Renal cortical epithelial cell (primary cell): ENCODE results near the gene NUDT3. TPM values are rescaled to one million over a fixed set of nuclear protein-coding genes. Genes with fewer than 3 reads are reported as not detected.
"Not testable (repeated sequence)": the region's sequence is repeated elsewhere in the genome, so short reads cannot be mapped to it uniquely, and the experiment has no call there.

Experiments
- DNase-seq: peaks from one replicate; pipeline ENCODE4 v3.0.0-alpha.2; 2011; ENCODE audit warnings: low read depth
- total RNA-seq: library from RNA; depleted of rRNA; stranded (reverse); fragments of >200 nt; gene quantifications from 2 replicates; pipeline ENCODE4 v1.2.3, GENCODE V29; 2014

The NUDT3 gene
- total RNA-seq, 1 donor from 2014 or later = 26.9 TPM

DNA sequence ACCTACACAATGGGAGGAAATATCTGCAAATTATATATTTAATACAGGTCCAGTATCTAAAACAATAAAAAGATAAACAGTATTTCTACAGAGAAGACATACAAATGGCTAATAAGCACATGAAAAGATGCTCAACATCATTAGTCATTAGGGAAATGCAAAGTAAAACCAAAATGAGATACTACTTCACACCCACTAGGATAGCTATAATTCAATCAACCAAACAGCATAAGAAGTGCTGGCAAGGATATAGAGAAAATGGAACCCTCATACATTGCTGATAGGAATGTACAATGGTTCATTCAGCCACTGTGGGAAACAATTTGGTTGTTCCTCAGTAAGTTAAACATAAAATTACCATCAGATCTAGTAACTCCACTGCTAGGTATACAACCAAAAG, 48.7 kb downstream of the NUDT3 start:
- DNase-seq = no peak

DNA sequence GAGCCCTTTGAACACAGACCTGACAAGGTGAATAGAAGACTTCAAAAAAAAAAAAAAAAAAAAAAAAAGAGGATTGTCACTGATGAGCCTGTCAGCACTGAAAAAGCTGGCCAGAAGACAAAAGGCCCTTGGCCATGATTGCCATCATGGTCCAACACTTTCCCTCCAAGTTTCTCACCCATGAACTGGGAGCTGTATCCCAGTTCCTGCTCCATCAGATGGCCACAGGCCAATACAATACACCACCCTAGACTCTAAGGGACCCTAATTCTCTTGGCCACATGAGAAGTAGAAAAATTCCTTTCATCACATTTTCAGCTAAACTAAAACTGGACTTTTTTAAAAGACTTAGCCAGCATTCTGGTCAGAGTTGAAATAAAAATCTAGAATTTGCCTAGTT, 50.2 kb downstream of the NUDT3 start:
- no peak for DNase-seq

DNA sequence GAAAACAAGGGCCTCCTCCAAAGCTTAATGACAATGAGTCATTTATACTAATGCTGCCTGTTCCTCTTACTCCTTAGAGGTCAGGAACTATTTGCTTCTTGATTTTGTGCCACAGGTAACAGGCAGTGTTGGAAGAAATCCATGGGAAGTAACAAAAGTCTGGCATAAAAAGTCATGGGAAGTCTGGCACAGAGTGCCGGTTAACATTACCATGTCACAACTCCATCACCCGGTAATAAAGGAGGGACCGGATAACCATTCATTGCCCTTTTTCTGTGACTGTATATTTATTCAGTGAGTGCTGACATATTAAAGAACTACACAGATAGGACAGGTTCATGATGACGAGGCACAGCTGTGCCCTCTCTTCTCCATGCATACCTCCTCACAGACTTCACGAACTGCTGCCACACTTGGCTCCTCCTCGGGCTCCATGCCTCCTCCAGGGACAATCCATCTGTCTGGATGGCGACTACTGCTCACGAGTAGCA, 50.9 kb downstream of the NUDT3 start:
- DNase-seq = peak; percentile 95

DNA sequence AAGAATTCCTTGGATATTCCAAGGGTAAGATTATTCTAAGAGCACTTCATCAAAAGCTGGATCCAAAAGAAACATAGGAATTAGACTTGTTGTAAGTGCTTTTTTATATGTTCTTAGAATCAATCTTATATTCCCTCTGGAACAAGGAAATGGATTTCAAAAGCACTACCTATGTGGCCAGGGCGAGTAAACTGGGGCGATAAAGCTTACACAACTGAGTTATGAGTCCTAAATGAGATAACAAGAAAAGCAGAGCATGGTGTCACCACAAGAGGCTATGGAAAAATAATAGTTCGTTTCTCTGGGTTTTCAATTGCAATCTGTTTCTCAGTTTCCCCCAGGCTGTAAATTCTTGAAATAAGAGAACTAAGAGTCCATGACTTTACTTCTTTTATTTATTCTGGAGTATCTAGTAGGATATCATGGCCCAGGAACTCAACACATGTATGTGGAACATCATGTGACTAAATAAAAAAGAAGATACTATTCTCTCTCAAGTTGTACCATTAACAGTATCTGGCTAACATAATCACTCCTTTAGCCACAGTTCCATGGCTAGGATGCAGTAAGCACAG, 51.5 kb downstream of the NUDT3 start:
- DNase-seq = no peak

DNA sequence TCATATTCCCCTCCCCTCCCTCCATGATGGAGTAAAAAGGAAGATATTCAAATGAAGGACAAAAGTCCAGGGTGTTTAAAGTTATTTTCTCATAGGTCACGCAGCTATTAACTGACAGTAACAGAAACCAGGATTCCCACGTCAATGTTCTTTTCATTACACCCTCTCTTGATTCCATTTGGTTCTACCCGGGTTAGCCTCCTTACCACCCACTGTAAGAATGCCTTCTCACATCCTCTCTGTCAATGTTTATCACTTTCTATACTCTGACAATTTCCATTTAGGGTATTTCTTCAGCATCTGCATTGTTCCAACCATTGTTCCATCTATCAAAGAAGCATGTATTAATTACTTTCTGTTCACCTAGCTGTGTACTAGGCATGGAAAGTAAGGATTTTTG, 52.1 kb downstream of the NUDT3 start:
- DNase-seq = no peak

DNA sequence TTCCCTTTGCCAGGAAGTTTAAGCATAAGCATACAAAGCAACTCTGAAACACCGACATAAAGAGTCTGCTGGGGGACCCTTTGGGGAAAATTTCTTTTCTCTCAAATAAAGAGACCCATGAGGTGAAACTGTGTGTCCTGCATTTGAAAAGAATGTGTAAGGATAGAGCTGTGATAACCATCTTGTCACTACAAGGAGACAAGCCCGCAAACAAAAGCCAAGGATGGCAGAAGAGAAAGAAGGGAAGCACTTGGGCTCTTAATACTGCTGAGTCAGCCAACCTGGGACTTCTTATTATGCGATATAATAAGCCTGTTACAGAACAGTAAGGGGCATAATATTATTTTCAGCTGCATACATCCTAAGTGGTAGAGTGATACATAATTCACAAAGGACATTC, 52.5 kb downstream of the NUDT3 start:
- DNase-seq = no peak

DNA sequence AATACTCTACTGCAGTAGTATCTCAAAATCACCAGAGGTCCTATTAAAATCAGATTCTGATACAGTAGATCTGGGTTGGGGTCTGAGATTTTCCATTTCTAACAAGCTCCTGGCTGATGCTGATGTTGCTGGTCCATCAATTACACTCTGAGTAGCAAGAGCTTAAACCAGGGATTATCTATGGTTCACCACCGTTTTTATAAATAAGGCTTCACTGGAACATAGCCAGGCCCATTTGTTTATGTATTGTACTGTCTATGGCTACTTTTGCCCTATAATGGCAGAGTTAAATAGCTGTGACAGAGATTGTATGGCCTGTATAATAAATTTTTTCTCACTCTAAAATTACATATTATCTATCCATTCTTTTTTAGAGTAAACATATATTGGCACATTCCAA, 53.0 kb downstream of the NUDT3 start:
- DNase-seq = no peak

DNA sequence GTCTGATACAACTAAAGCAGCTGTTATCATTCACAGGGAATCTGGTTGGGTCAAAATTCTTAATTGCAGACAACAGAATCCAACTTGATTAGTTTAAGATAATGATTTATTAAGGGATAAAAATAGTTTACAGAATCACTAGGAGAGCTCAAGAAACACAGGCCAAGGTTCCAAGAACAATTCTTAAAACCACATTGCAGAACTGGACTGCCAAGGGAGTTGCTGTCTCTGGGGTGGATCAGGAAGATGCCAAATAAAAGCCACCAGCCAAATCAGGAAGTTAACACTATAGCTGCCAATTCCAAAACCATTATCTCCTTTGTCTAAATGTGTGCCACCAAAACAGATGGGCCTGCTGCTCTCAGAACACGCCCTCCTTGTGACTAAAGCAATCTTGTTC, 53.7 kb downstream of the NUDT3 start:
- no peak for DNase-seq

DNA sequence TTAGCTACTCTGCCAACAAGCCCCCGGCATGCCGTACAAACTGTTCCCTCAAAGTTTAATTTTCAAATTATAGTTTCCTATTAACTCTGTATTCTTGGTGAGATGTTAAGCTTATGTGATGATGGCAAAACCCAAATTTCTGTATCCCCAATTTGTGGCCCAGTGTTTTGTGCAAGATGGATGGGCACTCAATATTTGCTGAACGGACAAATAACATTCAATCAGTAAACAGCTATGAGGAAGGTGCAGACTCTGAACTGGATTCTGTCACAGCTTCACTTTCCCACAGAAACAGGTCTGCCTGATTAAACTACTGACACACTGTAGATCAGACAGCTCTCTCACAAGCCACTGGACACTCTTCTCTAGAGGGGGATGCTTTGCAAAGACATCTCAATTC, 54.1 kb downstream of the NUDT3 start:
- DNase-seq = no peak

DNA sequence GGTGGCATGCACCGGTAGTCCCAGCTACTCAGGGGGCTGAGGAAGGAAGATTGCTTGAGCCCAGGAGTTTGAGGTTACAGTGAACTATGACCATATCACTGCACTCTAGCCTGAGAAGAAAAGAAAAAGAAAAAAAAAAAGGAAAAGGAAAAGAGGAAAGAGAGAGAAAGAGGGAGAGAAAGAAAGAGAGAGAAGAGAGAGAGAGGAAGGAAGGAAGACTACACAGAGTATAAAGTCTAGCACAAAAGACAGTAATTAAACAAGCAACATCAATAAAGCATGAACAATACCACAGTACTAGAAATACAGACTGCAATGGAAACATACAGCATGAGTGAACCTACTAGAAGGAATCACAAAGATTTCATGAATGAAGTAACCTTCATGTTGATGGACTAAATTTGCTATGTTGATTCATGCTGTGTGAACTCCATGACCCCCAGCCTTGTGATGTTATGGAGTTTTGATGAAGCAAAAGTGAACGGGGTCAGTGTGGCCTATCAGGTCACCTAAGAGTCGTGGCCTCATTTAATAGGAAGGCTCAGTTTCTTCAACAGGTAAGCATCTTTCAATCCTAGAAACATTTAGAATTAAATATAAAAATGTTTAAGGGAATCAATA, 57.6 kb downstream of the NUDT3 start:
- DNase-seq = peak; percentile 31

DNA sequence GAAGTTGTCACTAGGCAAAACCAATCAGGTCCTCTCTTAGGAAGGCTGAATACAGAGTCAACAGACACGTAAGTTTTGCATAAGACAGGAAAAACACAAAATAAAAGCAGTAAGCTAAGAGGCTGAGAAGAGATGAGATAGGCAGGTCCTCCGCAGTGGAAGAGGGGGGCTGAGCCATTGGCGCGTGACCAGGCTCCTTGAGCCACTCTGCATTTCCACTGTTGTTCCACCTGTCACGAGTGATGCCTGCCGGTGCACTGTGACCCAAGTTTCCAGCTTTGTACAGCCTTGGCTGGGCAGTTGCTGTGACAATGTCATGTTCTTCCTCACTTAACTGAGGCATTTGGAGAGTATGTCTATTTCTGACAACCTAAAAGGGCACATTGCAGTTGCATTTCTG, 58.6 kb downstream of the NUDT3 start:
- no peak for DNase-seq

DNA sequence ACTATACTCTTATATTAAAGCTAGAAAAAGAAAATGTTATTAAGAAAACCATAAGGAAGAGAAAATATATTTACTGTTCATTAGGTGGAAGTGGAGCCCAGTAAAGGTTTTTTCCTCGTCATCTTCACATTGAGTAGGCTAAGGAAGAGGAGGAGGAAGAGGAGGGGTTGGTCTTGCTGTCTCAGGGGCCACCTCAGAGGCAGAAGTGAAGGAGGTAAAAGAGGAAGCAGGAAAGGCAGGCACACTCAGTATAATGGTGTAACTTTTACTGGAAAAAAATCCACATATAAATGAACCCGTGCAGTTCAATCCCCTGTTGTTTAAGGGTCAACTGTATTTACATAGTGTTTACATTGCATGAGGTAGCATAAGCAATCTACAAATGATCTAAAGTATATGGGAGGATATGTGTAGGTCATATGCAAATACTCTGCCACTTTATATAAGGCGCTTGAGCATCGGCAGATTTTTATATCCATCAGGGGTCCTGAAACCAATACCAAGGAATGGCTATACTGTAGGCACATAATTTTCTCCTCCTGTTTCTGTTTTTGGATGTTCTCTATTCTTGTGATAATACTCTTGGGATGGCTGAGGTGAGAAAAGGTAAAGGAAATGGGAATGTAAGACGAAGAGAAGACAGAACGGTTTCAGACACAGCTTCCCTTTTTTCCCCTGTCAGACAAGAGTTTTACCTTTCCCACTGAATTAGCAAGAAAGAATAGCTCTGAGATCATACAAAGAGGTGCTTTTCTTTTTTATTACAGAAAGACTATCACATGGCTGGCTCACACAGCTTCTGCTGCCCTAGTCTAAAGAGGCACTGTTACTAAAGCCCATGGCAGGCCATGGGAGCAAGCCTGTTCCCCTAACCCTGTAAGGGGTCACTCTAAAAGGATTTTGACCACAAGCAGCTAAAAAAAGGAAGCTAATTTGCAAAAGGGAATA, 59.9 kb downstream of the NUDT3 start:
- no peak for DNase-seq

DNA sequence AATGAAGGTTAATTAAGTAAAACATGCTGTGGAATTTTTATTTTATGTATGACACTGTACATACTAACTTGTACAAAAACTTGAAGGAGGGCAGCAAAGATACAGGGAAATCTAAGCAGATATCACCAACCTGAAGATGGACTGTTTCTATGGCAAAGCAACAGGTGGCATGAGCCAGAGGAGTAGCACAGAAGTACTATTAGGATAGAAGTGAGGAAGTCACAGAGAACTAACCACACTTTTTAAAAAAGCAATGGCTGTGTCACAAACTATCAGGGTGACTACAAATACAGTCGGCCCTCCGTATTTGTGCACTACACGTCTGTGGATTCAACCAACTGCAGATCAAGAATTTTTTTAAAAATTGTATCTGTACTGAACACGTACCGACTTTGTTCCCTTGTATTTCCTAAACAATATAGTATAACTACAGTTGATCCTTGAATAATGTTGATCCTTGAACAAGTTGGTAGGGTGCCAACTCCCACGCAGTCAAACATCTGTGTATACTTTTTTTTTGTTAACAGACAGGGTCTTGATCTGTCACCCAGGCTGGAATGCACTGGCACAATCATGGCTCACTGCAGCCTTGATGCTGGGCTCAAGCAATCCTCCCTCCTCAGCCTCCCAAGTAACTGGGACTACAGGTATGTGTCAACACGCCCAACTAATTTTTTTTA, 61.0 kb downstream of the NUDT3 start:
- no peak for DNase-seq

DNA sequence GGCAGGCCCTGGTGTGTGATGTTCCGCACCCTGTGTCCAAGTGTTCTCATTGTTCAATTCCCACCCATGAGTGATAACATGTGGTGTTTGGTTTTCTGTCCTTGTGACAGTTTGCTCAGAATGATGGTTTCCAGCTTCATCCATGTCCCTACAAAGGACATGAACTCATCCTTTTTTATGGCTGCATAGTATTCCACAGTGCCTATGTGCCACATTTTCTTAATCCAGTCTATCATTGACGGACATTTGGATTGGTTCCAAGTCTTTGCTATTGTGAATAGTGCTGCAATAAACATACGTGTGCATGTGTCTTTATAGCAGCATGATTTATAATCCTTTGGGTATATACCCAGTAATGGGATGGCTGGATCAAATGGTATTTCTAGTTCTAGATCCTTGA, 62.7 kb downstream of the NUDT3 start:
- not testable (repeated sequence) for DNase-seq

DNA sequence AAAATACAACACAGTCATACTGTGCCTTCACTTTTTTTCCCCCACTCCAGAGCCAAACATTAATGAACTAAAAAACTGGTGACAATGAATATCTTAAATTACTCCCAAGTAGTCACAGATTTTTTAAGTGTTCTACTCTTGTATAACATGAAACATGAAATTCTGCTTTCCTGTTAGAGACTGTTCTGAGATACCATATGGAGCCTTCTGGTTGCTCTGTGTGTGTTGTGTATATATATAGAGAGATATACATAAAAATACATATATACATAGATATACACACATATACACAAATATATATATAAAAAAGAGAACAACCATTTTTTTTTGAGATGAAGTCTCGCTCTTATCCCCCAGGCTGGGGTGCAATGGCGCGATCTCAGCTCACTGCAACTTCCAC, 63.5 kb downstream of the NUDT3 start:
- DNase-seq = no peak

DNA sequence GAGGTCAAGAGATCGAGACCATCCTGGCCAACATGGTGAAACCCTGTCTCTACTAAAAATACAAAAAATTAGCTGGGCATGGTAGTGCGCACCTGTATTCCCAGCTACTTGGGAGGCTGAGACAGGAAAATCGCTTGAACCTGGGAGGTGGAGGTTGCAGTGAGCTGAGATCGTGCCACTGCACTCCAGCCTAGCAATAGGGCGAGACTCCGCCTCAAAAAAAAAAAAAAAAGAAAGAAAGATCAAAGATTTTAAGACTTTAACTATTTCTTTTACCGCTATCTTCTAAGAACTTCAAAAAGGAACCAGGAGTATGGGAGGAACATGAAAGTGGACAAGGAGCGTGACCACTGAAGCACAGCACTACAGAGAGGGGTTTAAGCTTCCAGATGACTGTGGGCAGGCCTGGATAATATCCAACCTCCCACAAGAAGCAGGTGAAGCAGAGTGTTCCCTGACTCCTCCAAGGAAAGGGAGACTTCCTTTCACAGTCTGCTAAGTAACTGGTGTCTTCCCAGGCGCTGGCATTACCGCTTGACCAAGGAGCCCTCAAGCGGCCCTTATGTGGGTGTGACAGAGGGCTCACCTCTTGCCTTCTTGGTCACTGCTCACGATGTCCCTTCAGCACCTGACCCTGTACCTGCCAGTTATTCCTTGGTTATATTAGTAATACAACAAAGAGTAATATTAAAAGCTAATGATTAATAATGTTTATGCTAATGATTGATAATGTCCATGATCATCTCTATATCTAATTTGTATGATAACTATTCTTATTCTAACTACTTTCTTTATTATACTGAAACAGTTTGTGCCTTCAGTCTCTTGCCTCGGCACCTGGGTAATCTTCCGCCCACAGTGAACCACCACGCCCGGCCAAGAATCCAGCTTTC, 64.9 kb downstream of the NUDT3 start:
- not testable (repeated sequence) for DNase-seq

DNA sequence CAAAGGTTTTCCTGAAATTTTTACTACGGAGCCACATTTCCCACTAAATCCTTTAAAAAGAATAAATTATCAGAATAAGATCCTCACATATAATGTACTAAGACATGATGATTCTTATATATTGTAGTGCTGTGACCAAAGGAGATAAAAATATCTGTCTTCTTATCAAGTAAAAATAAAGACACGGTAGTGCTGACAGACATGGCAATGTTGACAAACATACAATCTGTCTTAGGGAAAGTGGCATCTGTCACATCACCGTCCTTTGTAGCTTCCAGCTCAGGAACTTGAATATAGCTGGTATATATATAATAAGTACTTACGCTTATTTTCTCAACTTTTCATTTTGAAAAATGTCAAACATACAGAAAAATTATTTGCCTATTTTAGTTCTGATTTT, 66.8 kb downstream of the NUDT3 start:
- DNase-seq = no peak

DNA sequence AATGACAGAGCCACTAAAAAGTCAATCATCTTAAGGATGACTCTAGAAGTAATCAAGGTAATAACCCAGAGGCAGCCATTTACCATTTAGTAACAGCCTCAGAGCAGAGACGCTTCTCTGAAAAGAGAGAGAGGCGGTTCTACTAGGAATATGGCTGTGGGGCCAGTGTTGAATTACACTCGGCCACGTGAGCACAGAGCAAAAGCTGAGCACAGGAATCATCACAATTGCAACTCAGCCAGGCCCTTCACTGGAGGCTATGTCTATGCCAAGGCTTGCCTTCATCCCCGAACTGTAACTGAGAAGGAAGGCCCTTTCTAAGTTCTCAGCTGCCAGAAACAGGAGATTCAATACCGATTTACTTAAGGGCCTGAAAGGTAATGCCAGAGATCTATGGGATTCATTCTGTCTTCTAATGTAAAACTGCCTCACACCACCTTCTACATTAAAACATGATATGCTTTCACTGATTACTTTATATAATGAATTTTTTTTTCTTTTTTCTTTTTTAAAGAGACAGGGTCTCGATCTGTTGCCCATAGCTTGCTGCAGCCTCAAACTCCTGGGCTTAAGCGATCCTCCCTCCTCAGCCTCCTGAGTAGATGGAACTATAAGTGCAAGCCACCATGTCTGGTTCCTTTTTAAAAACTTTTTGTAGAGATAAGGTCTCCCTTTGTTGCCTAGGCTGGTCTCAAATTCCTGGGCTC, 67.6 kb downstream of the NUDT3 start:
- DNase-seq = no peak

DNA sequence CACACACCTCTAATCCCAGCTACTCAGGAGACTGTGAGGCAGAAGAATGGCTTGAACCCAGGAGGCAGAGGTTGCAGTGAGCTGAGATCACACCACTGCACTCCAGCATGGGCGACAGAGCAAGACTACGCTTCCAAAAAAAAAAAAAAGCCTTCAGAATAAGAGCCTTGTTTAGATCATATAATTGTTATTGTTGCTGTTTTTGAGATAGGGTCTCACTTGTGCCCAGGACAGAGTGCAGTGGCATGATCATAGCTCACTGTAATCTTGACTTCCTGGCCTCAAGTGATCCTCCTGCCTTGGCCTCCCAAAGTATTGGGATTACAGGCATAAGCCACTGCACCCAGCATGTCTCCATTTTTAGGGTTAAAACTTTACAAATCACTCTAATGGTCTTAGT, 68.2 kb downstream of the NUDT3 start:
- DNase-seq = not testable (repeated sequence)

DNA sequence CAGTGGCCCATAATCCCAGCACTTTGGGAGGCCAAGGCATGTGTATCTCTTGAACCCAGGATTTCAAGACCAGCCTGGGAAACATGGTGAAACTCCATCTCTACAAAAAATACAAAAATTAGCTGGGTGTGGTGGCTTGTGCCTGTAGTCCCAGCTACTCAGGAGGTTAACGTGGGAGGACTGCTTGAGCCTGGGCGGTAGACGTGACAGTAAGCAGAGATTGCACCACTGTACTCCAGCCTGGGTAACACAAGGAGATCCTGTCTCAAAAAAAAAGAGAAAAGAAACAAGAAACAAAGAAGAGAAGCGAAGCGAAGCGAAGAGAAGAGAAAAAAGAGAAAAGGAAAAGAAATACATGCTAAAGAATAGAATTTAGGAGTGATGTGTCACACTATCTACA, 69.2 kb downstream of the NUDT3 start:
- DNase-seq = no peak

DNA sequence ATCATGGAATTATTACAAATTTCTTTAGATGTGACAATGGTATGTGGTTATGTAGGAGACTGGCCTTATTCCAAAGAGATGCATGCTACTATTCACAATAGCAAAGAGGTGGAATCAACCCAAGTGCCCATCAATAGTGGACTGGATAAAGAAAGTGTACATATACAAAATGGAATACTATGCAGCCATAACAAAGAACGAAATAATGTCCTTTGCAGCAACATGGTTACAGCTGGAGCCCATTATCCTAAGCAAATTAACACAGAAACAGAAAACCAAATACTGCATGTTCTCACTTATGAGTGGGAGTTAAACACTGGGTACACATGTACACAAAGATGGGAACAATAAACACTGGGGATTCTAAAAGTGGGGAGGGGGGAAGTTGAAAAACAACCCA, 69.7 kb downstream of the NUDT3 start:
- no peak for DNase-seq
